ENCODE results near the gene EIF5A2. TPM values are rescaled to one million over a fixed set of nuclear protein-coding genes. Genes with fewer than 3 reads are reported as not detected.
"Not testable (repeated sequence)": the region's sequence is repeated elsewhere in the genome, so short reads cannot be mapped to it uniquely, and the experiment has no call there.

EIF5A2 gene
- total and polyA plus RNA-seq, 7 donors = 0.46 to 4.0 (median 1.9) TPM

- Histone ChIP-seq H3K4me1 (no peaks in the 10 kb centered on the region), H3K9me3 (no peaks in the 10 kb centered on the region), H3K27ac (no peak overlapping the region), H3K27me3 (ENCODE audit: insufficient read depth in 3 of 3, low read length in 2 of 3) (no peaks in the 10 kb centered on the region), H3K36me3 (ENCODE audit: insufficient read depth in 1 of 2, low read depth in 1 of 2) (no peaks in the 10 kb centered on the region), H3K4me3 (no peak overlapping the region)
- ATAC-seq (no peak), DNase-seq (no peak)
- 75 to 93% (median 79%) methylated on average over 2 of the region's 2 CpGs for WGBS, 3 donors
- intact Hi-C loops (cut with DNase I) = no loop called here
- no peak for TF ChIP-seq CTCF (IDR thresholded peaks at IDR 0.05)
Observed at GRCh38 chr3:170949211-170949610, 40.8 kb upstream of the EIF5A2 start.

- TF ChIP-seq CTCF (IDR thresholded peaks at IDR 0.05) = no peak
- ATAC-seq = no peak
- DNase-seq = no peak
- H3K27ac ChIP-seq = no peak overlapping the region
- WGBS, 3 donors = 94 to 96% (median 95%) methylated on average over 25 of the region's 25 CpGs
- H3K9me3 ChIP-seq = no peaks in the 10 kb centered on the region
- intact Hi-C loops (cut with DNase I) = no loop called here
- no peaks in the 10 kb centered on the region for H3K27me3 ChIP-seq (ENCODE audit: insufficient read depth in 3 of 3, low read length in 2 of 3)
- H3K4me1 ChIP-seq = no peaks in the 10 kb centered on the region
- H3K36me3 ChIP-seq (ENCODE audit: insufficient read depth in 1 of 2, low read depth in 1 of 2) = no peaks in the 10 kb centered on the region
- H3K4me3 ChIP-seq = no peak overlapping the region
Observed at GRCh38 chr3:170947018-170947769, 38.8 kb upstream of the EIF5A2 start.

- H3K9me3 ChIP-seq = peaks cover 11% of the 10 kb centered on the region
- TF ChIP-seq CTCF (IDR thresholded peaks at IDR 0.05) = no peak
- H3K4me3 ChIP-seq = no peak overlapping the region
- ATAC-seq = no peak
- no peaks in the 10 kb centered on the region for H3K36me3 ChIP-seq (ENCODE audit: insufficient read depth in 1 of 2, low read depth in 1 of 2)
- no peak overlapping the region for H3K27ac ChIP-seq
- intact Hi-C loops (cut with DNase I) = no loop called here
- DNase-seq = no peak
- no peaks in the 10 kb centered on the region for H3K4me1 ChIP-seq
- H3K27me3 ChIP-seq (ENCODE audit: insufficient read depth in 3 of 3, low read length in 2 of 3) = no peaks in the 10 kb centered on the region
Observed at GRCh38 chr3:170942011-170942410, 33.6 kb upstream of the EIF5A2 start.

- Histone ChIP-seq H3K27ac (no peak overlapping the region), H3K36me3 (ENCODE audit: insufficient read depth in 1 of 2, low read depth in 1 of 2) (no peaks in the 10 kb centered on the region), H3K9me3 (peaks cover 11% of the 10 kb centered on the region), H3K27me3 (ENCODE audit: insufficient read depth in 3 of 3, low read length in 2 of 3) (no peaks in the 10 kb centered on the region), H3K4me3 (no peak overlapping the region), H3K4me1 (no peaks in the 10 kb centered on the region)
- no peak for ATAC-seq
- intact Hi-C loops (cut with DNase I) = no loop called here
- 56 to 63% (median 56%) methylated on average over 1 of the region's 1 CpG for WGBS, 3 donors
- no peak for TF ChIP-seq CTCF (IDR thresholded peaks at IDR 0.05)
- no peak for DNase-seq
Observed at GRCh38 chr3:170941551-170941950, 33.1 kb upstream of the EIF5A2 start.

GRCh38 chr3:170933039-170933438 lies 24.6 kb upstream of the EIF5A2 start:
- intact Hi-C loops (cut with DNase I); H3K9me3 ChIP-seq; H3K4me3 ChIP-seq; ATAC-seq; H3K27ac ChIP-seq; H3K27me3 ChIP-seq (ENCODE audit: insufficient read depth in 3 of 3, low read length in 2 of 3); H3K36me3 ChIP-seq (ENCODE audit: insufficient read depth in 1 of 2, low read depth in 1 of 2); H3K4me1 ChIP-seq; DNase-seq: not testable (repeated sequence)
- 87 to 92% (median 88%) methylated on average over 4 of the region's 4 CpGs for WGBS, 3 donors

GRCh38 chr3:170923553-170923952 lies 15.1 kb upstream of the EIF5A2 start:
- intact Hi-C loops (cut with DNase I); H3K4me1 ChIP-seq; H3K36me3 ChIP-seq (ENCODE audit: insufficient read depth in 1 of 2, low read depth in 1 of 2); H3K27me3 ChIP-seq (ENCODE audit: insufficient read depth in 3 of 3, low read length in 2 of 3); H3K27ac ChIP-seq; H3K4me3 ChIP-seq; ATAC-seq; H3K9me3 ChIP-seq; DNase-seq: not testable (repeated sequence)
- WGBS, 3 donors = 96 to 98% (median 96%) methylated on average over 19 to 27 of the region's 27 CpGs
